ES-I3 (cell line): ENCODE measurements around the gene ATP2B2.

Experiments used
- H3K36me3 ChIP-seq: 2 replicates; pipeline ENCODE4 v1.6.1; 2013; ENCODE audit warnings: mild to moderate bottlenecking, low read length, control low read depth, moderate library complexity; ENCODE audit not compliant: insufficient read depth
- H3K4me1 ChIP-seq: 2 replicates; pipeline ENCODE4 v1.6.1; 2013; ENCODE audit warnings: mild to moderate bottlenecking, control low read depth, low read length; ENCODE audit not compliant: insufficient read depth
- H3K9ac ChIP-seq: 2 replicates; pipeline ENCODE4 v1.6.1; 2013; ENCODE audit warnings: low read depth, mild to moderate bottlenecking, low read length, moderate library complexity
- H3K9me3 ChIP-seq: 2 replicates; pipeline ENCODE4 v1.6.1; 2013; ENCODE audit warnings: mild to moderate bottlenecking, low read length, moderate library complexity; ENCODE audit not compliant: control insufficient read depth, insufficient read depth

Gene ATP2B2

DNA sequence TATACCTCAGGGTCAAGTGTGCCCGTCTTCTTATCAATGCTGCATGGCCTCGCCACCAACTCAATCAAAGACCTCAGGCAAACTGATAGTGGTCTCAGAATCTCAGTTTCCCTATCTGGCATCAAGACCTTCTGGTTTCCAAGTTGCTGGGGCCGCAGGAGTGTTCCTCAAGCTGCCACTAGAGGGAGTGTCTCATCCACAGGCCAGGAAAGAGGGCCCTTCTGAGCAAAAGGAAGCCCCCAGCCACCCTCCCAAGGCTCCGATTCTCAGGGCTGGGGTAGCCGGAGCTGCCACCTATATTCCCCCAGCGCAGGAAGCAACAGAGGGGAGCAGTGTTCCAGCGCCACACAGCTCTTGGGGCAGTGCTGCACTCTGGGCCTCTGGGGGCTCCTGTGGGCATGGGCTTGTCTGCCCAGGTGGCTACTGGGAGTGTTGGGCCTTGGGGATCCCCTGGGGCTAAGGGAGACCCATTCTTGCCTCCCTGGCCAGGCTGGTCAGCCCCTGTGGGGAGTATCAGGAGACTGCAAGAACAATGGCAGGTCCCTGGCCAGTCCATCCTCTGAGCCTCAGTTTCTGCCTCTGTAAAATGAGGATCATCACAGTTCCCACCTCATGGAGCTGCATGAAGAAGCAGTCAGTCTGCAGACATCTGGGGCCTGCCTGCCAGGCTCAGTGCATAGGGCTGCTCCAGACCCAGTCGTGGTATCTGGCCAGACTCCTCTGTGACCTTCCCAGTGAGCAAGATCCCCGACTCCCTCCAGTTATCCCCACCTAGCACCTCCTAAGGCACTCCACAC, 161.0 kb downstream of the ATP2B2 start:
- H3K9me3 ChIP-seq, result no peaks in the 10 kb centered on the region
- no peaks in the 10 kb centered on the region for H3K36me3 ChIP-seq
- no peaks in the 10 kb centered on the region for H3K4me1 ChIP-seq
- H3K9ac ChIP-seq, result no peak overlapping the region

DNA sequence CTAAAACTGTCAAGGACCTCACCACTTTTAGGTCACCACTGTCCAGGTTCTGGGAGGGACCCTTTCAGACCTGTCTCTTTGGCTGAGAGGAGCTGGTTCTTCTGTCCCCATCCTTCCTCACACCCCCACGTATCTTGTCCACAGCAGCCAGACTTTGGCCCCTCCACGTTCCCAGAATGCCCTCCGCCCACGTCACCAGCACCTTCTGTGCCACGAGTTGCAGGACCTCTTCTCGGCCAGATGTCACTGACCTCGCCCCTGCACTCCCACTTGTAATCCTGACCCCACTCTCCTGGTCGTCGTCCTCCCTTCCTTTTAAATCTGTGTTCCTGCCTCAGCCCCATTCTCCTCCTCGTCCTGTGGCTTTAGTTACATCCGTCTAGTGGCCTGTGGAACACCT, 161.9 kb downstream of the ATP2B2 start:
- Histone ChIP-seq H3K36me3 (no peaks in the 10 kb centered on the region), H3K9ac (no peak overlapping the region), H3K4me1 (no peaks in the 10 kb centered on the region), H3K9me3 (no peaks in the 10 kb centered on the region)

DNA sequence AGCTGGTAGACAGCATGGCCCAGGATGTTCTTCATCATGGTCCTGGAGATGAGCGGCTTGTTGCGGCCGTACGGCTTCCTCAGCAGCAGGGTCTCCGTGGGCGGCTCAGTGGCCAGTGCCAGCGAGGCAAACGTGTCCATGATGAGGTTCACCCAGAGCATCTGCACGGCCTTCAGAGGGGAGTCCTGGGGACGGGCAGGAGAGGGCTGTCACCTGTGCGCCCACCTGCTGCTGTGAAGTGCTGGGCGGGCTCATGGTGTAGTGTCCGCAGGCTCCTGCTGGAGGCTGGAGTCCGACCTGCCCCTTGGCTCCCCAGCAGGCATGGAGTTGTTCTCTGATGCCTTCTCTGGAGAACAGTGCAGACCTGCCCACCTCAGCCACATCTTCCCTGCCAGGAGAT, 162.6 kb downstream of the ATP2B2 start:
- Histone ChIP-seq H3K36me3 (no peaks in the 10 kb centered on the region), H3K9me3 (no peaks in the 10 kb centered on the region), H3K4me1 (no peaks in the 10 kb centered on the region), H3K9ac (no peak overlapping the region)

DNA sequence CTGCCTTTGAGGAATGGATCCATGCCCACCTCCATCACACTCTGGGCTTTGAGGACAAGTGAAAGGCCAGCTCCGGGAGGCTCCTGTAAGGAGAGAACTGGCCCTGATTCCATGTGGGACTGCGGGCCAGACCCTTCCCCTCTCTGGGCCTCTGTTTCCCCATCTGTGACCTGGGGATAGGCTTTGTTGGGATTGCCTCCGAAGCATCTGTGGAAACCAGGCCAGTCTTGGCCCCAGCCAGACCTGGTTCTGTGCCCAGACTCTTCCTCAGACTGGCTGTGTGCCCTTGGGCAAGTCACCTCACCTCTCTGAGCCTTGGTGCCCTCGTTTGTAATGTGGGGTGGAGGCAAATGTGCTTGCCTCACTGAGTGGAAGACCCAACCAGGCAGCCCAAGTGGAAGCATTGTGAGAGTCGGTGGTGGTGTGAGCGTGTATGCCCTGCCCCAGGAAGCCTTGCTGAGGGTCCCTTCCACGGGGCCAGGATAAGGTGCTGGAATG, 163.4 kb downstream of the ATP2B2 start:
- no peaks in the 10 kb centered on the region for H3K36me3 ChIP-seq
- no peak overlapping the region for H3K9ac ChIP-seq
- no peaks in the 10 kb centered on the region for H3K9me3 ChIP-seq
- H3K4me1 ChIP-seq, result no peaks in the 10 kb centered on the region

DNA sequence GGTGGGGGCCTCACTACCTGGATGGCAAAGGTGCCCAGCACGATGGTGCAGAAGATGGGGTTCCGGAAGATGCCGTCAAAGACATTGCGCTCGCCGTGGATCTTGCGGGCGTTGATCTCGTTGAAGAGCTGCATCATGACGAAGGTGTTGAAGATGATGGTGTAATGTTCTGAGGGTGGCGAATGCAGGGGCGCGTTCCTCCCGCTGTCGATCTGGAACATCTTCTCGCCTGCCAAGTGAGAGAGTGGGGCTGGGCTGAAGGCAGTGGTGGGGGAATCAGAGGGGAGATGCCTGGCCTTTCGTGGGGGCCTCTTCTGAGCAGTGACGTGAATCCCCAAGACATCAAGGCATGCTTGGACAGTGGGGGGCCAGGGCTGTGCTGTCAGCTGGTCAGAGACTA, 164.9 kb downstream of the ATP2B2 start:
- Histone ChIP-seq H3K9ac (no peak overlapping the region), H3K36me3 (no peaks in the 10 kb centered on the region), H3K4me1 (no peaks in the 10 kb centered on the region), H3K9me3 (no peaks in the 10 kb centered on the region)

DNA sequence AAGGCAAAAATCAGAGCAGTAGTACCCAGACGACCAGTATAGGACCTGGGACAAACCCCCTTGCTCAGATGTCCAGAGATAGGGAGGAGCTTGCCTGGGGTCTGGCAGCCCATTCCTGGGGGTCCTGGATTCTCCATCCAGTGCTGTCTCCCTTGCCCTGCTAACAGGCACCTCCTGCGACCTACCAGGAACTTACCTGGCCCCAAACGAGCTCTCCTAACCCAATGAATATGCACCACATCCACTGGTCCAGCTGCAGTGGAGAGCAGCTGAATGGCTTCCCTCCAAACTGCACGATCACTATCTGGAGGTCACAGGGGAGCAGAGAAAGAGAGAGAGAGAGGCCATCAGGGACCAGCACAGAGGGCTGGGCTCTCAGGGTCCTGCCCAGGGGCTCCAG, 165.3 kb downstream of the ATP2B2 start:
- Histone ChIP-seq H3K36me3 (no peaks in the 10 kb centered on the region), H3K9ac (no peak overlapping the region), H3K9me3 (no peaks in the 10 kb centered on the region), H3K4me1 (no peaks in the 10 kb centered on the region)

DNA sequence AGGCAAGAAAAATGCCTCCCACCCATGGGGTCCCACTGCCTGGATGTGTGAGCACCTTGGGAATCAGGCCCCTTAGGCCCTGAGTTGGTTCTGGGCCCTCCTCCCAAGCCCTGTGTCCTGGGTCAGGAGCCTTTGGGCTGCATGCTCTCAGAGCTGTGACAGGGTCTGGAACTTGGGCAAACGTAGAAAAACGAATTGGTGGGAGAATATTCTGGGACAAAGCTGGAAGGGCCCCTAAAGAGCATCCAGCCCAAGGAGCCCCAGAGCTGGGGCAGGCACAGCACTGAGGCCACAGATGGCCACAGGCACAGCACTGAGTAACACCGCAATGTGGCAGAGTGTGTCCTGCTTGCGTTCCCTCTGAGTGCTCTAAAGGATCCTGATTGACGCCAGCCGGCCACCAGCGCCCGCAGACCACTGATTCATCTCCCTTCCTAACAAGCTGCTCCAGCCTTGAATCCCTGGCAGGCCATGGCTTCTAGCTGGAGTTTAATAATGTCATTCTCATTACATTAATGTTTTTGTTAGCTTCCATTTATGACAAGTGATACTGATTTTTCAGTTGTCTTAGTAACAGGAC, 165.9 kb downstream of the ATP2B2 start:
- Histone ChIP-seq H3K9me3 (no peaks in the 10 kb centered on the region), H3K4me1 (no peaks in the 10 kb centered on the region), H3K36me3 (no peaks in the 10 kb centered on the region), H3K9ac (no peak overlapping the region)

DNA sequence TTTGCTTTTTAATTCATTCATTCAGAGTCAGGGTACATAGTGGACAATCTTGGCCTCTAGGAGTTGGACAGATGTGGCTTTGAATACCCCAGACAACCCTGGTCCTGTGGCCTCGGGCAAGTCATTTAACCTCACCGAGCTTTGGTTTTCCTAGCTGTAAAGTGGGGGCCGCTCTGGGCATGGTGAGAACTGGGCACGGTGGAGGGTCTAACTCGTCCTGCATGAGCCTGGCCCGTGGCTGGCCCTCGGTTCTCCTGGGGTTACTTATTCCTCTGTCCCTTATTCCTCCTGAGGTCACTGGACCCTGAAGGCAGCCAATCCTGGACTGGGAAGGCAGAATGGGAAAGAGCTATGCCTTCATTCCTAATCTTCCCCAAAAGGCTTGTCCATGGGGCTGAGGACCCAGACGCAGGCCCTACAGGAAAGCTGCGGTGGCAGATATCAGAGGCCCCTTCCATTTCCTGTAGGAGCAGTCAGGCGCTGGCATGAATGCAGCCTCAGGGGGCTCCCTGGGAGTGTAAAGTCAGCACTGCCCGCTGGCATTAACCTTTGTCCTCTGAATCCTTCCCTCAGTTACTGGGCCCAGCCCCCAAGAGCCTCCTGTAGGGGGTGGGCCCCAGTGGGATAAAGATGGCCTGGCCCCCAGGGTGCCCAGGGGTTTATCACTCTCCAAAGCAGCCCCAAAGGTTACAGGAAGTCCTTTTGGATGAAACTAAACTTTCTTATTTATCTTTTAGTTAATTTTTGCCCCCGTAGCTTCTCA, 166.6 kb downstream of the ATP2B2 start:
- H3K4me1 ChIP-seq, result no peaks in the 10 kb centered on the region
- no peaks in the 10 kb centered on the region for H3K9me3 ChIP-seq
- no peaks in the 10 kb centered on the region for H3K36me3 ChIP-seq
- H3K9ac ChIP-seq, result no peak overlapping the region

DNA sequence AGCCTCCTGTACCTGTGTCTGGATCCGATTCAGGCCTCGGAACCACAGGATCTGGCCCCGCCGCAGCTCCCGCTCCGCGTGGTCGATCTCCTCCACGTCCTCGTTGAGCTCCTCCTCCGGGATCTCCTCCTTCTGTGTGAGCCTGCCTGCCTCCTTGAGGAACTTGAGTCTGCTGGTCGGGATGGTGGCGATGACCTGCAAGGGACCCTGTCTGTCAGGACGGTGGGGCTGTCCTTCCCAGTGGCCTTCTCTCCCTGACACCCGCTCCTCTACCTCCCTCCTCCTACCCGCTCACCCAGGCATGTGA, 167.3 kb downstream of the ATP2B2 start:
- no peaks in the 10 kb centered on the region for H3K9me3 ChIP-seq
- H3K36me3 ChIP-seq, result no peaks in the 10 kb centered on the region
- H3K9ac ChIP-seq, result no peak overlapping the region
- no peaks in the 10 kb centered on the region for H3K4me1 ChIP-seq

DNA sequence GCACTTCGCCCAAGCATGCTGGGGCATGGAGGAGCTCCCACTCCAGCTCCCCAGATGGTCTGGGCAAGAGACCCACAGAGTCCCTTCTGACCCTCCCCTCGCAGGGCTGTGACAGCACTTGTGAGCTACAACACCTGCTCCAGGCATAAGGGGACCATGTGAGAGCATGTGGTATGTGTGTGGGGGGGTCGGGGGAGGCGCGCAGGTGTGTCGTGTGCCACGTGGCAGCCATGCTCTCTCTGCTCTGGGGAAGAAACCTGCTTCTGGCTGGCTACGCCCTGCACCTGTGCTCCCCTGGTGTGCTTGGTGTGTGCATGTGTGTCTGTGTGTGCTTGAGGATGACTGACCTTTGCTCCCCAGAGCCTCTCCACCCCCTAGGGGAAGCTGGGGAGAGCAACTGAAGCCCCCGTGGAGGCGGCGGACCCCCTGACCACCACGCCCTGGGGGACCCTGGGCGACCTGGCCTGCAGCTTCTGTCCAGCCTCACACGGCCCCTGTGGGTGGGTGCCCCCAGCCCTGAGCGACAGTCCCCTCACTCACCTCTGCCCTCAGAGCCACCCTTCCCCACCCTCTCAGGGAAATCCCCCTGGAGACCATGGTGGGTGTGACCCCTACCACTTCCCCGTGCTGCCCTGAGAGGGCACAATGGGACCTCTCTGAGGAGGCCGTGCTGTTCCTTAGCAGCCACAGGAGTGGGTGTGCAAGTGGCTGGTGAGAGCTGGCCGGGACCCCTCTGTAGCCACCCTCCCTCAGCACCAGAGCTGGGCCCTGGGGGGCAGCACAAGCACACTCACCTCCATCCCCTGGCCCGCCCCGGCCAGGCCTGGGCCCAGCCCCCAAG, 167.8 kb downstream of the ATP2B2 start:
- no peaks in the 10 kb centered on the region for H3K36me3 ChIP-seq
- H3K4me1 ChIP-seq, result no peaks in the 10 kb centered on the region
- no peaks in the 10 kb centered on the region for H3K9me3 ChIP-seq
- no peak overlapping the region for H3K9ac ChIP-seq

DNA sequence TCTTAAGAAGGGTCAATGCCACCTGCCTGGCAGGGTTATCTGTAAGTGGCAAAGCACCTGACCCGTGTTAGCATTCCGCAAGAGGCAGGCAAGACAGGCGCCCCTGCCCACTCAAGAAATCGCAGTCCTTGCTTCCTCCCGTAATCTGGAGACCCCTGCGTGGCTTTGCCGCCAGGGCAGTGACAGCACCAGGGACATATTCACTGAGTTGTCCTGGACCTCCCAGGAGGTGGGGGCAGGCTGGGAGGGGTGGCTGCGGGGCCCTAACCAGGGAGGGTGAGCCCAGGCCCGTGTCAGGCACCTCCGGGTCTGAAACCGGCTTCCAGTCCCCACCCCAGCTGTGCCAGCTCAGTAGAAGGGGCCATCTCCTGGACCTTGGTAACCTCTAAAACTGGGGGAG, 168.6 kb downstream of the ATP2B2 start:
- Histone ChIP-seq H3K36me3 (no peaks in the 10 kb centered on the region), H3K4me1 (no peaks in the 10 kb centered on the region), H3K9me3 (no peaks in the 10 kb centered on the region), H3K9ac (no peak overlapping the region)

DNA sequence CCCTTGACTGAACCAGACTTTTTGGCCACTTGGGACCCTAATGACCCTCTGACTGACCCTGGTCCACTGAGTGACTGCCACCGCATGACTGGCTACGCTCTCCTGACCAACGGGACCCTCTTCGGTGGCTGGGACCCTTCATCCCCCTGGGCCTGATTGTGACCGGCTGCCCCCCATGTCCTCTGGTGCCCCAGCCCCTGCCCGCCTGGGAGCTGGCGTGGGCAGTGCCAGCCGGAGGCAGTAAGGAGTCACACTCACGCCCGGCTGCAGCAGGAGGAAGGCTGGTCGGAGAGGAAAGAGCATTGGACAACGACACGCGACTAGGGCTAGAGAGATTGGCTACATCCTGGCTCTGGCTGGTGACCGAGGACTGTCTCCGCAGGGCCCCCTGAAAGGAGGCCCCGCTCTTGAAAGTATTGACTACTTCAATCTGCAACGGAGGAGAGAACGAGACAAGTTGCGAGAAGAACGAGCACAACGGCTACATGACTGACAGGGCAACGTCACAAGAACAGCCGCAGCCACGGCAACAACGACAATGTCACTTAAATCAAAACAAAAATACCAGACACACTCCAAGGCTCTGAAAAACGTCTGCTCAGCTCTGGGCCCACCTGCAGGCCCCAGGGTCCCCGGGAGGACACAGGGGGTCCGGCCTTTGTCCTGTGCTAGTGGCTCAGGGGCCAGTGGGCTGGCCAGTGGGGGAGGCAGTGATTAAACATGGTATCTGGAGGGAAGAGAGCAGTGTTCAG, 169.3 kb downstream of the ATP2B2 start:
- Histone ChIP-seq H3K4me1 (no peaks in the 10 kb centered on the region), H3K9ac (no peak overlapping the region), H3K9me3 (no peaks in the 10 kb centered on the region), H3K36me3 (no peaks in the 10 kb centered on the region)

DNA sequence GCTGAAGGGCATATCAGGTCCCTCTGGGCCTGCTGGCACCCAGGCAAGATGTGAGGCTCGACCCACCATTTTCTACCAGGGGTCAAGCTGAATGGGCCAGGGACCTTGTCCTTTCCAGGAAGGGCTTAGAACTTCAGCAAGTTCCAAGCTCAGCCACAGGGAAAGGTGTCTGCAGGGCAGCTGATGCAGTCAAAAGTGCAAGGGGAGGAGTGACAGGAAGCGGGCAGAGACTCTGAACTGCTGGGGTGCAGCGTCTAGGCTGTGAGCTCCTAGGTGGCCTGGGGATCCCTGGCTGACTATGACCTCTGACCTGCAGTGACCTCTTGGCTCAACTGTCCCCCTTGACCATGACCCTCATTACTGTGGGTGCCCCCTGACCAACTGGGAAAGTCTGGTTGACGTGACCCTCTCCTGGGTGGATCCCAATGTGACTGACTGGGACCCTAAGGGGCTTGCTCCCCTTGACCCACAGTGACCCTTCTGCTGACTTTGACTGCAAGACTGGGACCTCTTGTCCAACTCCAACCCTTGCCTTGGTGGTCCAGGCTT, 170.1 kb downstream of the ATP2B2 start:
- H3K36me3 ChIP-seq, result no peaks in the 10 kb centered on the region
- no peaks in the 10 kb centered on the region for H3K4me1 ChIP-seq
- no peaks in the 10 kb centered on the region for H3K9me3 ChIP-seq
- no peak overlapping the region for H3K9ac ChIP-seq
